Measurements from ENCODE around the gene XBP1. TPM values are rescaled to one million over a fixed set of nuclear protein-coding genes. Genes with fewer than 3 reads are reported as not detected.

The XBP1 gene
- total and polyA plus RNA-seq, 2 of the 13 experiments (the other 11 are each of a cell fraction or from before 2014, with no cell fraction given), result 416 to 427 TPM

GRCh38 chr22:28819253-28820096 is 19.1 kb upstream of the XBP1 start (continued):
- TF ChIP-seq, protein P1, sequence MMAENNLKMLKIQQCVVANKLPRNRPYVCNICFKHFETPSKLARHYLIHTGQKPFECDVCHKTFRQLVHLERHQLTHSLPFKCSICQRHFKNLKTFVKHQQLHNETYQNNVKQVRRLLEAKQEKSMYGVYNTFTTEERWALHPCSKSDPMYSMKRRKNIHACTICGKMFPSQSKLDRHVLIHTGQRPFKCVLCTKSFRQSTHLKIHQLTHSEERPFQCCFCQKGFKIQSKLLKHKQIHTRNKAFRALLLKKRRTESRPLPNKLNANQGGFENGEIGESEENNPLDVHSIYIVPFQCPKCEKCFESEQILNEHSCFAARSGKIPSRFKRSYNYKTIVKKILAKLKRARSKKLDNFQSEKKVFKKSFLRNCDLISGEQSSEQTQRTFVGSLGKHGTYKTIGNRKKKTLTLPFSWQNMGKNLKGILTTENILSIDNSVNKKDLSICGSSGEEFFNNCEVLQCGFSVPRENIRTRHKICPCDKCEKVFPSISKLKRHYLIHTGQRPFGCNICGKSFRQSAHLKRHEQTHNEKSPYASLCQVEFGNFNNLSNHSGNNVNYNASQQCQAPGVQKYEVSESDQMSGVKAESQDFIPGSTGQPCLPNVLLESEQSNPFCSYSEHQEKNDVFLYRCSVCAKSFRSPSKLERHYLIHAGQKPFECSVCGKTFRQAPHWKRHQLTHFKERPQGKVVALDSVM (CRISPR knock-in tag; IDR thresholded peaks at IDR 0.05), result peak; percentile 63; the same call in 1 of the 2 replicates
- TF ChIP-seq ZFP62 (CRISPR knock-in tag; IDR thresholded peaks at IDR 0.05), result no peak

- Histone ChIP-seq H3K9ac (ENCODE audit: insufficient read depth, low read depth, low read length) (peak overlapping the region; percentile 76), H3K4me3 (replicated peaks in 1 of 3; ENCODE audit: insufficient read depth in 1 of 3, low read depth in 2 of 3, low read length in 3 of 3) (peak overlapping the region in 2 of 3 experiments; percentile 42 to 44; a peak in 4 of 6 replicates), H3K27me3 (ENCODE audit: control insufficient read depth in 1 of 2, insufficient read depth in 2 of 2, low read length in 2 of 2) (no peaks in the 10 kb centered on the region), H3K27ac (ENCODE audit: extremely low read length, insufficient read depth, low read length) (peak overlapping the region; percentile 91), H3K79me2 (ENCODE audit: insufficient read depth, low read length) (peaks cover 4% of the 10 kb centered on the region), H4K20me1 (ENCODE audit: insufficient read depth, low read length) (no peaks in the 10 kb centered on the region), H3K4me1 (ENCODE audit: insufficient read depth, low read length) (peaks cover 100% of the 10 kb centered on the region), H2AFZ (ENCODE audit: low read length) (peak overlapping the region; percentile 32), H3K9me3 (ENCODE audit: low read length) (no peaks in the 10 kb centered on the region), H3K36me3 (replicated peaks in 1 of 2; ENCODE audit: control insufficient read depth in 1 of 2, insufficient read depth in 2 of 2, low read length in 2 of 2) (no peaks in the 10 kb centered on the region), H3K4me2 (ENCODE audit: low read depth, low read length) (peak overlapping the region; percentile 77)
- ATAC-seq, result peak; percentile 33
- TSS peak; percentile 67 for BruUV-seq (replicated peaks)
- 36% methylated on average over 14 of the region's 14 CpGs for WGBS (ENCODE audit: low lambda C conversion rate)
- ChIA-PET POLR2A (interaction anchor here (0.6 to 18.2 kb wide), 14 partner anchors 8 to 279 kb away, joined by 3 to 945 read pairs (median 4); partner anchors contain the start of genes CCDC117, CHEK2, HSCB and TTC28), CTCF (ENCODE audit: low intra/inter-chr PET ratio, low total read pairs) (no interaction called here)
- peak; percentile 48 for FAIRE-seq
- intact Hi-C loops (cut with micrococcal nuclease; ENCODE audit: unreplicated experiment), result no loop called here
- peak; percentile 79 for DNase-seq (ENCODE audit: low spot score)
- in situ Hi-C loops (cut with HindIII; ENCODE audit: extremely low pct_ligation_motif_present, low pct_unique_long_range_greater_than_20kb), result no loop called here
- TF ChIP-seq TEAD3 (CRISPR knock-in tag; optimal IDR thresholded peaks at IDR 0.05; ENCODE audit: borderline replicate concordance), result peak; percentile 24
- no peak for TF ChIP-seq ZUFSP (CRISPR knock-in tag; IDR thresholded peaks at IDR 0.05; ENCODE audit: borderline replicate concordance)
- no peak for TF ChIP-seq NCOR1 (IDR thresholded peaks at IDR 0.05; ENCODE audit: borderline replicate concordance, low read length)
- TF ChIP-seq EEA1 (CRISPR knock-in tag; IDR thresholded peaks at IDR 0.05; ENCODE audit: borderline replicate concordance), result no peak
- TF ChIP-seq XRCC5 (optimal IDR thresholded peaks at IDR 0.05; ENCODE audit: low read length), result no peak
- TF ChIP-seq MTA1 (CRISPR knock-in tag; IDR thresholded peaks at IDR 0.05; ENCODE audit: borderline replicate concordance), result no peak
- no peak for TF ChIP-seq KDM3A (CRISPR knock-in tag; IDR thresholded peaks at IDR 0.05; ENCODE audit: low read depth)
- TF ChIP-seq, protein P2, sequence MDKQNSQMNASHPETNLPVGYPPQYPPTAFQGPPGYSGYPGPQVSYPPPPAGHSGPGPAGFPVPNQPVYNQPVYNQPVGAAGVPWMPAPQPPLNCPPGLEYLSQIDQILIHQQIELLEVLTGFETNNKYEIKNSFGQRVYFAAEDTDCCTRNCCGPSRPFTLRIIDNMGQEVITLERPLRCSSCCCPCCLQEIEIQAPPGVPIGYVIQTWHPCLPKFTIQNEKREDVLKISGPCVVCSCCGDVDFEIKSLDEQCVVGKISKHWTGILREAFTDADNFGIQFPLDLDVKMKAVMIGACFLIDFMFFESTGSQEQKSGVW (CRISPR knock-in tag; IDR thresholded peaks at IDR 0.05; ENCODE audit: borderline replicate concordance), result no peak
- no peak for TF ChIP-seq ZNF543 (CRISPR knock-in tag; IDR thresholded peaks at IDR 0.05)
- peak; percentile 82 for TF ChIP-seq FOXA3 (CRISPR knock-in tag; IDR thresholded peaks at IDR 0.05)
- no peak for TF ChIP-seq ZNF552 (CRISPR knock-in tag; IDR thresholded peaks at IDR 0.05; ENCODE audit: borderline replicate concordance)
- no peak for TF ChIP-seq ZNF597 (CRISPR knock-in tag; IDR thresholded peaks at IDR 0.05)
Observed at GRCh38 chr22:28817919-28818859, 17.8 kb upstream of the XBP1 start.

Data from HepG2 (cell line).